ENCODE data around the gene RAB27A. TPM values are rescaled to one million over a fixed set of nuclear protein-coding genes. Genes with fewer than 3 reads are reported as not detected.

RAB27A gene
- total RNA-seq, 2 donors from 2014 or later = 203 to 205 TPM

DNA sequence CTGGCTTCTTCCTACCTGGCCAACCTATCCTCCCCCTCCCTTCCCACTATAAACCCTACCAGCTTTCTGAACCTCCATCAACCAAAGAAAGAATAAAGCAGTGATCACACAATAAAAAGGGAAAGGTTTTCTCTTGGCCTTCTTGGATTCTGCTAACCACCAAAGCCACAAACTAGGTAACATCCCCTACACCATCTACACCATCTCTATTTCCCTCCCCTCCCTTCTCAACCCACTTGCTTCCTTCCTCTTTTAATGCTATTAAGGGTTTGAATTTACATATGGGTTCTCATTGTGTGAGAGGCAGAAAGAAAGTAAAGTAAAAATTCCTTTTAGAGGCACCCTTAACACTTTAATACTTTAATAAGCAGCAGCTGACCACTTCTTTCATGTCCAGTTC, 67.0 kb downstream of the RAB27A start:
- Mint-ChIP-seq H3K9me3 (peaks cover 0 to 2% of the 10 kb centered on the region in 2 donors), H3K27ac (peak overlapping the region; percentile 92), H3K4me1 (ENCODE audit: low read depth) (peaks cover 87% of the 10 kb centered on the region), H3K4me3 (peak overlapping the region; percentile 55 to 70), H3K27me3 (ENCODE audit: low read depth) (no peaks in the 10 kb centered on the region), H3K36me3 (ENCODE audit: insufficient read depth in 2 of 2) (peaks cover 25 to 42% of the 10 kb centered on the region in 2 donors)
- DNase-seq (no peak), ATAC-seq (replicated peaks in 1 of 2) (no peak)

- Mint-ChIP-seq H3K27ac (peak overlapping the region; percentile 92), H3K4me3 (peak overlapping the region; percentile 67 to 70), H3K9me3 (peaks cover 0 to 2% of the 10 kb centered on the region in 2 donors), H3K27me3 (ENCODE audit: low read depth) (no peaks in the 10 kb centered on the region), H3K4me1 (ENCODE audit: low read depth) (peaks cover 86% of the 10 kb centered on the region), H3K36me3 (ENCODE audit: insufficient read depth in 2 of 2) (peaks cover 26 to 39% of the 10 kb centered on the region in 2 donors)
- ATAC-seq (replicated peaks in 1 of 2) (peak; percentile 77 to 82), DNase-seq (peak; percentile 56 to 58)
Measured at GRCh38 chr15:55221090-55222011, 68.3 kb downstream of the RAB27A start.

GRCh38 chr15:55220606-55221005, 69.0 kb downstream of the RAB27A start:
- peaks cover 0 to 2% of the 10 kb centered on the region in 2 donors for H3K9me3 Mint-ChIP-seq
- peaks cover 22 to 37% of the 10 kb centered on the region in 2 donors for H3K36me3 Mint-ChIP-seq (ENCODE audit: insufficient read depth in 2 of 2)
- peaks cover 79% of the 10 kb centered on the region for H3K4me1 Mint-ChIP-seq (ENCODE audit: low read depth)
- no peaks in the 10 kb centered on the region for H3K27me3 Mint-ChIP-seq (ENCODE audit: low read depth)
- peak overlapping the region; percentile 67 to 70 for H3K4me3 Mint-ChIP-seq
- H3K27ac Mint-ChIP-seq = peak overlapping the region; percentile 92
- ATAC-seq (replicated peaks in 1 of 2) (no peak), DNase-seq (no peak)

DNA sequence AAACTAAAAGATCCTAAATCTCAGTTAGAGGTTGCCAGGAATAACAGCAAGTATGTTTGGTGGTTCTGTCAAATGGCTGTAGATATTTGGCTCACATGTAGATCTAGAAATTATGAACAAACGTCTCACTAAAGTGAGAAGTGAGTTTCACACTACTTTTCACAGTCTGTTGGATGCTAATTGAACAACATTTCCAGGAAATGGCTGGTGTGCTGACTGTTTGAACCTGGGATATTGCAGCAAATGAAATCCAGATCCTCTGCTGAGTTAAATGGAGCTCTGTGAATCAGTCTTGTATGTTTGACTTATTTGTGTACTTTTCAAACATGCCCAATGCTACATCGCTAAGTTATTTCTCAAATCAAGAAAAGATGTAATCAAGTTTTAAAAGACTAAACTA, 71.6 kb downstream of the RAB27A start:
- H3K27ac Mint-ChIP-seq = peak overlapping the region; percentile 93
- peaks cover 56% of the 10 kb centered on the region for H3K4me1 Mint-ChIP-seq (ENCODE audit: low read depth)
- H3K4me3 Mint-ChIP-seq = peak overlapping the region in 1 of 2 donors; percentile 49
- peaks cover 0 to 2% of the 10 kb centered on the region in 2 donors for H3K9me3 Mint-ChIP-seq
- ATAC-seq (replicated peaks in 1 of 2) (peak; percentile 7 to 45), DNase-seq (no peak)
- H3K27me3 Mint-ChIP-seq (ENCODE audit: low read depth) = no peaks in the 10 kb centered on the region
- H3K36me3 Mint-ChIP-seq (ENCODE audit: insufficient read depth in 2 of 2) = peaks cover 23 to 43% of the 10 kb centered on the region in 2 donors

- no peaks in the 10 kb centered on the region for H3K4me1 Mint-ChIP-seq (ENCODE audit: low read depth)
- no peak for DNase-seq
Measured at GRCh38 chr15:55204464-55204863, 85.1 kb downstream of the RAB27A start.

GRCh38 chr15:55202206-55202605, 87.4 kb downstream of the RAB27A start:
- H3K4me3 Mint-ChIP-seq = no peak overlapping the region
- peaks cover 10 to 29% of the 10 kb centered on the region in 2 donors for H3K36me3 Mint-ChIP-seq (ENCODE audit: insufficient read depth in 2 of 2)
- H3K27ac Mint-ChIP-seq = peak overlapping the region; percentile 56

More at GRCh38 chr15:55204464-55204863, 85.1 kb downstream of the RAB27A start:
- peaks cover 7 to 24% of the 10 kb centered on the region in 2 donors for H3K36me3 Mint-ChIP-seq (ENCODE audit: insufficient read depth in 2 of 2)
- no peaks in the 10 kb centered on the region for H3K27me3 Mint-ChIP-seq (ENCODE audit: low read depth)
- H3K27ac Mint-ChIP-seq = no peak overlapping the region
- H3K9me3 Mint-ChIP-seq = peaks cover 0 to 1% of the 10 kb centered on the region in 2 donors
- no peak for ATAC-seq (replicated peaks in 1 of 2)
- H3K4me3 Mint-ChIP-seq = no peak overlapping the region

DNA sequence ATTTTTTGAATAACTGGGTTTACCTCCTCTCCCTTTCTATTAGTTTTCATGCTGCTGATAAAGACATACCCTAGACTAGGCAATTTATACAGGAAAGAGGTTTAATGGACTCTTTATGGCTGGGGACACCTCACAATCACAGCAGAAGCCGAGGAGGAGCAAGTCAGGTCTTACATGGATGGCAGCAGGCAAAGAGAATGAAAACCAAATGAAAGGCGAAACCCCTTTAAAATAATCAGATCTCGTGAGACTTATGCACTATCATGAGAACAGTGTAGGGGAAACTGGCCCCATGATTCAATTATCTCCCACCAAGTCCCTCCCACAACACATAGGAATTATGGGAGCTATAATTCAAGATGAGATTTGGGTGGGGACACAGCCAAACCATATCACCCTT, 90.9 kb downstream of the RAB27A start:
- no peak for DNase-seq
- Mint-ChIP-seq H3K27me3 (ENCODE audit: low read depth) (no peaks in the 10 kb centered on the region), H3K4me1 (ENCODE audit: low read depth) (peaks cover 5% of the 10 kb centered on the region), H3K9me3 (peaks cover 2 to 7% of the 10 kb centered on the region in 2 donors), H3K4me3 (peak overlapping the region in 1 of 2 donors; percentile 3), H3K27ac (peak overlapping the region; percentile 86), H3K36me3 (ENCODE audit: insufficient read depth in 2 of 2) (peaks cover 11 to 24% of the 10 kb centered on the region in 2 donors)
- no peak for ATAC-seq (replicated peaks in 1 of 2)

More at GRCh38 chr15:55202206-55202605, 87.4 kb downstream of the RAB27A start:
- ATAC-seq (replicated peaks in 1 of 2) (peak in 1 of 2 donors; percentile 25), DNase-seq (no peak)
- Mint-ChIP-seq H3K4me1 (ENCODE audit: low read depth) (peaks cover 5% of the 10 kb centered on the region), H3K27me3 (ENCODE audit: low read depth) (no peaks in the 10 kb centered on the region), H3K9me3 (peaks cover 2 to 7% of the 10 kb centered on the region in 2 donors)

- Mint-ChIP-seq H3K4me1 (ENCODE audit: low read depth) (peaks cover 5% of the 10 kb centered on the region), H3K9me3 (peaks cover 2 to 7% of the 10 kb centered on the region in 2 donors), H3K4me3 (no peak overlapping the region), H3K27ac (no peak overlapping the region), H3K27me3 (ENCODE audit: low read depth) (no peaks in the 10 kb centered on the region), H3K36me3 (ENCODE audit: insufficient read depth in 2 of 2) (peaks cover 13 to 27% of the 10 kb centered on the region in 2 donors)
- no peak for ATAC-seq (replicated peaks in 1 of 2)
- DNase-seq = no peak
Measured at GRCh38 chr15:55197719-55198118, 91.9 kb downstream of the RAB27A start.

DNA sequence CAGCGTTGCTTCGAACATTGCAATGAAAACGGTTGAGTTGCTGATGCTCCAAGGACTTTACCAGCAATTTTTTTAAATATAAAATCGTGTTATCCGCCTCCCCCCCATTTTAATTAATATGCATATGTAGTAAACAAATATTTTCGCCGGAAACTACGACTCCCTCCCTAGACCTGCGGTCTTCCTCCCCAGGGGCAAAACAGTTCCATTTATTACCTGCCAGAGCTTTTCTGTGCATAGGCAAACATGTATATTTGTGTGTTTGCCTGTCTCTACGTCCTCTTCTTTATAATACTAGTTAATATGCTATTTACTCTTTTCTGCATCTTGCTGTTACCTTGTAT, 92.3 kb downstream of the RAB27A start:
- Mint-ChIP-seq H3K27ac (no peak overlapping the region), H3K36me3 (ENCODE audit: insufficient read depth in 2 of 2) (peaks cover 13 to 31% of the 10 kb centered on the region in 2 donors), H3K4me1 (ENCODE audit: low read depth) (peaks cover 5% of the 10 kb centered on the region), H3K4me3 (no peak overlapping the region), H3K9me3 (peaks cover 2 to 7% of the 10 kb centered on the region in 2 donors), H3K27me3 (ENCODE audit: low read depth) (no peaks in the 10 kb centered on the region)
- no peak for DNase-seq
- no peak for ATAC-seq (replicated peaks in 1 of 2)

GRCh38 chr15:55196458-55197361, 92.9 kb downstream of the RAB27A start, which contains the start of gene RSL24D1:
RSL24D1 (minus strand) TSS chr15:55196941; CDS start chr15:55196890, 51 bp downstream.
- ATAC-seq (replicated peaks in 1 of 2) (peak; percentile 96 to 97), DNase-seq (peak; percentile 93 to 95)
- H3K4me3 Mint-ChIP-seq = no peak within 1 kb of the TSS
- peaks cover 2 to 7% of the 10 kb centered on the region in 2 donors for H3K9me3 Mint-ChIP-seq
- H3K27ac Mint-ChIP-seq = no peak within 1 kb of the TSS
- H3K36me3 Mint-ChIP-seq (ENCODE audit: insufficient read depth in 2 of 2) = peaks cover 12 to 31% of the 10 kb centered on the region in 2 donors
- peaks cover 5% of the 10 kb centered on the region for H3K4me1 Mint-ChIP-seq (ENCODE audit: low read depth)
- no peaks in the 10 kb centered on the region for H3K27me3 Mint-ChIP-seq (ENCODE audit: low read depth)

- no peak for DNase-seq
- Mint-ChIP-seq H3K9me3 (peaks cover 2 to 7% of the 10 kb centered on the region in 2 donors), H3K4me3 (no peak overlapping the region), H3K27ac (no peak overlapping the region), H3K36me3 (ENCODE audit: insufficient read depth in 2 of 2) (peaks cover 12 to 37% of the 10 kb centered on the region in 2 donors), H3K27me3 (ENCODE audit: low read depth) (no peaks in the 10 kb centered on the region), H3K4me1 (ENCODE audit: low read depth) (peaks cover 5% of the 10 kb centered on the region)
- no peak for ATAC-seq (replicated peaks in 1 of 2)
Measured at GRCh38 chr15:55195996-55196395, 93.6 kb downstream of the RAB27A start.

GRCh38 chr15:55194256-55194655, 95.4 kb downstream of the RAB27A start:
- no peak overlapping the region for H3K27ac Mint-ChIP-seq
- H3K9me3 Mint-ChIP-seq = peaks cover 1 to 4% of the 10 kb centered on the region in 2 donors
- DNase-seq (no peak), ATAC-seq (replicated peaks in 1 of 2) (no peak)
- H3K4me1 Mint-ChIP-seq (ENCODE audit: low read depth) = peaks cover 5% of the 10 kb centered on the region
- no peaks in the 10 kb centered on the region for H3K27me3 Mint-ChIP-seq (ENCODE audit: low read depth)
- peaks cover 9 to 43% of the 10 kb centered on the region in 2 donors for H3K36me3 Mint-ChIP-seq (ENCODE audit: insufficient read depth in 2 of 2)
- no peak overlapping the region for H3K4me3 Mint-ChIP-seq

All from activated T-cell treated with anti-CD3 and anti-CD28 coated beads, Interleukin-2, amount 50 U/mL, for 72 hours (primary cell).